Measurements from ENCODE around the gene ZC3H18.

DNA sequence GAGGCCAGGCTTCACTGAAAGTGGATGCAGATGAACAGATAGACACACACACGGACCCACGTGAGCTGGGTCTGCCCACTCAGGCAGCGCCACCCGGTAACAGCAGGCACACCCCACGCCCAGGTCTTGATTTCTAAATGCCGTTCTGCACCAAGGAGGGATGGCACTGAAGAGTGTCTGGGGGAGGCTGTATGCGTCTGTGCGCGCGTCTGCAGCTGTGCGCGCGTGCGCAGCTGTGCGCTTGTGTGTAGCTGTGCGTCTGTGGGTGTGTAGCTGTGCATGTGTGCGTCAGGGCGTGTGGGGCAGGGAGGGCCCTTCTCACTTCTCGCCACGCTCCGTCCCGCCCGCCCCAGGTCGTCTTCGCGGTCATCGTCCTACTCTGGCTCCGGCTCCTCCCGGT lies 52.7 kb downstream of the ZC3H18 start:
- TF ChIP-seq CTCF (conservative IDR thresholded peaks at IDR 0.05) (no peak), ZFX (IDR thresholded peaks at IDR 0.05) (no peak)
